IPS DF 6.9 (cell line): Measurements from ENCODE around the gene WDR90.
A peak's percentile ranks its signal among the peaks of the same experiment; 100 is the strongest.

Experiments
- DNase-seq: peaks from one replicate; pipeline ENCODE4 v3.0.0-alpha.2; 2013; ENCODE audit warnings: low read depth, low spot score
- H3K27ac ChIP-seq: one replicate; pipeline ENCODE4 v1.5.1; 2013; ENCODE audit warnings: low read length, control low read depth
- H3K27me3 ChIP-seq: 2 replicates; pipeline ENCODE4 v1.6.1; 2013; ENCODE audit warnings: mild to moderate bottlenecking, low read length; ENCODE audit not compliant: control insufficient read depth, insufficient read depth
- H3K36me3 ChIP-seq: 2 replicates; pipeline ENCODE4 v1.6.1; 2013; ENCODE audit warnings: low read length; ENCODE audit not compliant: control insufficient read depth, insufficient read depth
- H3K4me1 ChIP-seq: 2 replicates; pipeline ENCODE4 v1.6.1; 2013; ENCODE audit warnings: low read length; ENCODE audit not compliant: control insufficient read depth, insufficient read depth
- H3K4me3 ChIP-seq: 2 replicates; pipeline ENCODE4 v1.5.1; 2013; ENCODE audit warnings: mild to moderate bottlenecking, low read length
- H3K9me3 ChIP-seq: 2 replicates; pipeline ENCODE4 v1.6.1; 2013; ENCODE audit warnings: low read length, inconsistent platforms; ENCODE audit not compliant: control insufficient read depth, insufficient read depth
- WGBS: extraction: QIAGEN DNeasy Blood & Tissue Kit; methylation state at CpG from one replicate; pipeline ENCODE4 v1.1.7; 2013; ENCODE audit warnings: mixed read lengths, missing lambda C conversion rate; ENCODE audit not compliant: insufficient read length, insufficient coverage; 5-methylcytosine and 5-hydroxymethylcytosine counted together

The WDR90 gene

GRCh38 chr16:672851-673250, 23.7 kb downstream of the WDR90 start:
- H3K36me3 ChIP-seq = peaks cover 44% of the 10 kb centered on the region
- no peaks in the 10 kb centered on the region for H3K27me3 ChIP-seq
- H3K4me3 ChIP-seq = no peak overlapping the region
- no peak overlapping the region for H3K27ac ChIP-seq
- no peaks in the 10 kb centered on the region for H3K9me3 ChIP-seq
- peaks cover 3% of the 10 kb centered on the region; the same call in 1 of the 2 replicates for H3K4me1 ChIP-seq
- no peak for DNase-seq
- WGBS = no CpG with 5 or more reads among the region's 21 CpGs

DNA sequence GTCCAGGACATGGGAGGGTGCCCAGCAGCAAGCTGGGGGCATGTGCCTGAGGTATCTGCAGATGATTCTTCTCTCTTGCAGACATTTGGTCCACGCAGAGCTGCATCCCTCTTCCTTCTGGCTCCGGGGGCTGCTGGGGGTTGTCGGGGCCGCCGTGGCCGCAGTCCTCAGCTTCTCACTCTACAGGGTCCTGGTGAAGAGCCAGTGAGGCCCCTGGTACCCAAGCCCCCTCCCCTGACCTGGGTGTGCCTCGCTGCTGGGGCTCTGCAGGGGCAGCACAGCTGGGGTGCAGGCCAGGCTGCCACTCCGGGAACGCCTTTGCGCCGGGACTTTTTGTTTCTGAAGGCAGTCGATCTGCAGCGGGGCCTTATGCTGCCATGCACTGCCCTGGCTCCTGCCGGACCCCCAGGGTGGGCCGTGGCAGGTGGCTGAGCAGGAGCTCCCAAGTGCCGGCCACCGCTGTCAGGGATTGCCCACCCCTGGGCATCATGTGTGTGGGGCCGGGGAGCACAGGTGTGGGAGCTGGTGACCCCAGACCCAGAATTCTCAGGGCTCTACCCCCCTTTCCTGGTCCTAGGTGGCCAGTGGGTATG, 24.3 kb downstream of the WDR90 start:
- no peak for DNase-seq
- Histone ChIP-seq H3K36me3 (peaks cover 44% of the 10 kb centered on the region), H3K27me3 (no peaks in the 10 kb centered on the region), H3K4me1 (peaks cover 3% of the 10 kb centered on the region; the same call in 1 of the 2 replicates), H3K9me3 (no peaks in the 10 kb centered on the region), H3K27ac (no peak overlapping the region), H3K4me3 (no peak overlapping the region)
- WGBS = no CpG with 5 or more reads among the region's 18 CpGs

DNA sequence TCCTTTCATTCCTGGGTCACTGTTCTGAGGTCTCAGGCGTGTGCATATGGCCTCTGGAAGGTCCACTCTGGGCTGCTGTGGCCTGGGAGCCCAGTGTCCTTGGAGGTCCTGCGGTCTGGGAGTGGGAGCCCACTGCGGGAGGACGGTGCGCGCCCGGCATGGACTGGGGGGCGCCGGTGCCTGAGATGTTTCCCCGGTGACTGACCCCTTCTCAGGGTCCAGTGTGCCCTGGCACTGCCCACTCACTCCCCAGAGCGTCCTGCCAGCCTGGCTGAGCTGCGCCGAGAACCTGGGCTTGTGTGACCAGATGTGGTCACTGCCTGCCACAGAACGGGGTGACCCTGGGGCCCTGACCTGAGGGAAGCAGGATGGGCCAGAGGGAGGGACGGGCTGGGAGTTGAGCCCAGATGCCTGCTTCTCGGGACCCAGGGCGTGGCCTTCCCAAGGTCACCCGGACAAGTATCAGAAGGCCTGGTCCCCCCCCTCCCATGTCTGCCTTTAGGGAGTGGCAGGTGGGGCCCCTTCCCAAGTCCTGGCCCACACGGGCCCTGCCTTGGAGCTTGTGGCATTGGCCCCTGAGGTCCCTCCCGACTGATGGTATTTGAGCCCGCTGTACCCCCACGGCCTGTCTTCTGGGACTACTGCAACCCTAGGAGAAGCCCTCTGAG, 25.2 kb downstream of the WDR90 start:
- no peak for DNase-seq
- Histone ChIP-seq H3K9me3 (no peaks in the 10 kb centered on the region), H3K4me3 (no peak overlapping the region), H3K27me3 (no peaks in the 10 kb centered on the region), H3K27ac (no peak overlapping the region), H3K36me3 (peaks cover 41% of the 10 kb centered on the region), H3K4me1 (peaks cover 7% of the 10 kb centered on the region)
- no CpG with 5 or more reads among the region's 22 CpGs for WGBS

GRCh38 chr16:674968-675883, 26.1 kb downstream of the WDR90 start, which contains the start of gene RHBDL1:
Gene RHBDL1, plus strand, starts transcription at chr16:675671. Its CDS starts 120 bp downstream, at chr16:675791.
- no peaks in the 10 kb centered on the region for H3K27me3 ChIP-seq
- H3K9me3 ChIP-seq = no peaks in the 10 kb centered on the region
- peak within 1 kb of the TSS; percentile 42; the same call in 1 of the 2 replicates for H3K4me3 ChIP-seq
- no peak within 1 kb of the TSS for H3K27ac ChIP-seq
- H3K4me1 ChIP-seq = peaks cover 7% of the 10 kb centered on the region
- H3K36me3 ChIP-seq = peaks cover 32% of the 10 kb centered on the region
- no peak for DNase-seq
- WGBS = no CpG with 5 or more reads among the region's 73 CpGs

GRCh38 chr16:675884-676564, 26.9 kb downstream of the WDR90 start:
- no peaks in the 10 kb centered on the region for H3K27me3 ChIP-seq
- no peak for DNase-seq
- peaks cover 24% of the 10 kb centered on the region for H3K36me3 ChIP-seq
- H3K4me1 ChIP-seq = peaks cover 7% of the 10 kb centered on the region
- no CpG with 5 or more reads among the region's 25 CpGs for WGBS
- no peak overlapping the region for H3K27ac ChIP-seq
- H3K9me3 ChIP-seq = no peaks in the 10 kb centered on the region
- H3K4me3 ChIP-seq = peak overlapping the region; percentile 20; the same call in 1 of the 2 replicates

DNA sequence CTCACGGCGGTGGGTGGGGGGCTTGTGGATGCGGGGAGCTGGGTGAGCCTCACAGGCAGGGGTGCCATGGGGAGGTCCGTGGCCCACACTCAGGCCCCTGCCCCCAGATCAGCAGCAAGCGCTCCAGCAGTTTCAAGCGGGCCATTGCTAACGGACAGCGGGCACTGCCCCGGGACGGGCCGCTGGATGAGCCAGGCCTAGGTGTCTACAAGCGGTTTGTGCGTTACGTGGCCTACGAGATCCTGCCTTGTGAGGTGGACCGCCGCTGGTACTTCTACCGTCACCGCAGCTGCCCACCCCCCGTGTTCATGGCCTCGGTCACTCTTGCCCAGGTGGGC, 27.4 kb downstream of the WDR90 start:
- Histone ChIP-seq H3K36me3 (peaks cover 19% of the 10 kb centered on the region), H3K9me3 (no peaks in the 10 kb centered on the region), H3K27me3 (no peaks in the 10 kb centered on the region), H3K4me3 (no peak overlapping the region), H3K27ac (no peak overlapping the region), H3K4me1 (peaks cover 9% of the 10 kb centered on the region)
- DNase-seq = no peak
- no CpG with 5 or more reads among the region's 21 CpGs for WGBS

DNA sequence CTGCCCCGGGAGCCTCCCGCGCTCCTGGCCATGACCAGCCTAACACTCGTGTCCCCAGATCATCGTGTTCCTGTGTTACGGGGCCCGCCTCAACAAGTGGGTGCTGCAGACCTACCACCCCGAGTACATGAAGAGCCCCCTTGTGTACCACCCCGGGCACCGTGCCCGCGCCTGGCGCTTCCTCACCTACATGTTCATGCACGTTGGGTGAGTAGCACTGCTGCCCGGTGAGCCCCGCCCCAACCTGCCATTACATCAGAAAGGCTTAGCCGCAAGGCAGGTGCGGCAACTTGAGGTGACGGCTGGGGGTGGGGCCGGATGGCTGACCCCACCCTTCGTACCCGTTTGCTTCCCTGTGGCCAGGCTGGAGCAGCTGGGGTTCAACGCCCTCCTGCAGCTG, 27.7 kb downstream of the WDR90 start:
- H3K4me3 ChIP-seq = no peak overlapping the region
- no CpG with 5 or more reads among the region's 23 CpGs for WGBS
- no peak overlapping the region for H3K27ac ChIP-seq
- peaks cover 19% of the 10 kb centered on the region for H3K36me3 ChIP-seq
- H3K9me3 ChIP-seq = no peaks in the 10 kb centered on the region
- no peaks in the 10 kb centered on the region for H3K27me3 ChIP-seq
- peaks cover 9% of the 10 kb centered on the region for H3K4me1 ChIP-seq
- no peak for DNase-seq

DNA sequence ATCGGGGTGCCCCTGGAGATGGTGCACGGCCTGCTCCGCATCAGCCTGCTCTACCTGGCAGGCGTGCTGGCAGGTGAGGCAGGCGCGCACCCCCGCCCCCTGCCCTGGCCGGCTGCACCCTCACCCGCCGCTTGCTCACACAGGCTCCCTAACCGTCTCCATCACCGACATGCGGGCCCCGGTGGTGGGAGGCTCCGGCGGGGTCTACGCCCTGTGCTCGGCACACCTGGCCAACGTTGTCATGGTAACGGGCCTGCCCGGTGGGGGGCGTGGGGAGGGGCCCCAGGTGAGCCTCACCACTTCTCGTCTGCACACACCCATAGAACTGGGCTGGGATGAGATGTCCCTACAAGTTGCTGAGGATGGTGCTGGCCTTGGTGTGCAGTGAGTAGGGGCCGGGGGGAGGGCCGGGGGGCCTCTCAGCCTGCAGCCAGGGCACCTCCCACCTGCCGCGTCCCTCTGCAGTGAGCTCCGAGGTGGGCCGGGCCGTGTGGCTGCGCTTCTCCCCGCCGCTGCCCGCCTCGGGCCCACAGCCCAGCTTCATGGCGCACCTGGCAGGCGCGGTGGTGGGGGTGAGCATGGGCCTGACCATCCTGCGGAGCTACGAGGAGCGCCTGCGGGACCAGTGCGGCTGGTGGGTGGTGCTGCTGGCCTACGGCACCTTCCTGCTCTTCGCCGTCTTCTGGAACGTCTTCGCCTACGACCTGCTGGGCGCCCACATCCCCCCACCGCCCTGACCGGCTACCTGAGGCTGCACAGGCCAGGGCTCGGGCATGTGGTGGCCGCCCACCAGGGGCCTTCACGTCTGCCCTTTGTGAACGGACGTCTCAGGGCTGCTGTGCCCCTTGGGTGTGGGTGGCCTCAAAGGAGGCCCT, 28.4 kb downstream of the WDR90 start:
- no CpG with 5 or more reads among the region's 57 CpGs for WGBS
- Histone ChIP-seq H3K36me3 (peaks cover 19% of the 10 kb centered on the region), H3K4me1 (peaks cover 9% of the 10 kb centered on the region), H3K27me3 (no peaks in the 10 kb centered on the region), H3K27ac (no peak overlapping the region), H3K9me3 (no peaks in the 10 kb centered on the region), H3K4me3 (no peak overlapping the region)
- no peak for DNase-seq

- no peak for DNase-seq
- Histone ChIP-seq H3K27me3 (no peaks in the 10 kb centered on the region), H3K27ac (no peak overlapping the region), H3K9me3 (no peaks in the 10 kb centered on the region), H3K36me3 (peaks cover 16% of the 10 kb centered on the region), H3K4me1 (peaks cover 9% of the 10 kb centered on the region), H3K4me3 (no peak overlapping the region)
- WGBS = no CpG with 5 or more reads among the region's 21 CpGs
Observed at GRCh38 chr16:678209-678857, 29.2 kb downstream of the WDR90 start.
